OCI-LY7 (cell line): Measurements from ENCODE around the gene ZNF503. TPM values are rescaled to one million over a fixed set of nuclear protein-coding genes. Genes with fewer than 3 reads are reported as not detected.

Experiments
- BruUV-seq: library from RNA; stranded (reverse); fragments of 400-500 nt; replicated peaks from 2 replicates; lab custom pipeline; 2021; lab: Mats Ljungman, UMichigan
- CTCF ChIA-PET: fragments of 300-600 bp; sonication (Branson Sonifier 250); formaldehyde crosslinking; loops from one replicate; lab custom pipeline; 2022; ENCODE audit warnings: antibody characterized with exemption; ENCODE audit not compliant: unreplicated experiment; lab: Charles Lee
- POLR2A ChIA-PET: fragments of 300-600 bp; sonication (Branson Sonifier 250); formaldehyde crosslinking; loops from one replicate; lab custom pipeline; 2022; ENCODE audit warnings: antibody characterized with exemption; lab: Charles Lee
- DNase-seq: peaks from one replicate; pipeline ENCODE4 v3.0.0-alpha.2; 2015; ENCODE audit warnings: low spot score
- H2AFZ ChIP-seq: fragments of 200-600 bp; sonication (generic), shearing (Covaris generic); 2 replicates; pipeline ENCODE4 v1.6.1; 2014; ENCODE audit warnings: mild to moderate bottlenecking, antibody characterized with exemption, low read length, moderate library complexity
- H3K27ac ChIP-seq: fragments of 200-600 bp; sonication (generic); 2 replicates; pipeline ENCODE4 v1.5.1; 2014; ENCODE audit warnings: mixed run types, low read depth, mild to moderate bottlenecking, moderate library complexity, low read length, inconsistent platforms; ENCODE audit not compliant: poor library complexity, severe bottlenecking
- H3K36me3 ChIP-seq: fragments of 200-600 bp; sonication (generic); 2 replicates; pipeline ENCODE4 v1.6.1; 2014; ENCODE audit warnings: mild to moderate bottlenecking, antibody characterized with exemption, low read length, moderate library complexity, mixed read lengths; ENCODE audit not compliant: insufficient read depth
- H3K4me1 ChIP-seq: fragments of 200-600 bp; sonication (generic); 2 replicates; pipeline ENCODE4 v1.5.1; 2014; ENCODE audit warnings: mild to moderate bottlenecking, low read length; ENCODE audit not compliant: insufficient read depth, poor library complexity, severe bottlenecking
- H3K4me2 ChIP-seq: fragments of 200-600 bp; sonication (generic); 2 replicates; pipeline ENCODE4 v1.6.1; 2014; ENCODE audit warnings: mild to moderate bottlenecking, low read length
- H3K4me3 ChIP-seq: fragments of 200-600 bp; sonication (generic); 2 replicates; pipeline ENCODE4 v1.5.1; 2014; ENCODE audit warnings: mild to moderate bottlenecking, low read depth, low read length; ENCODE audit not compliant: poor library complexity, severe bottlenecking
- H3K79me2 ChIP-seq: fragments of 200-600 bp; sonication (generic); 2 replicates; pipeline ENCODE4 v1.6.1; 2016; ENCODE audit warnings: low read depth, mild to moderate bottlenecking, low read length, moderate library complexity, mixed read lengths; ENCODE audit not compliant: insufficient read depth
- H3K9me2 ChIP-seq: fragments of 200-600 bp; sonication (generic); 2 replicates; pipeline ENCODE4 v1.6.1; 2016; ENCODE audit warnings: mild to moderate bottlenecking, low read length, mixed read lengths; ENCODE audit not compliant: insufficient read depth
- H3K9me3 ChIP-seq: fragments of 200-600 bp; sonication (generic); 2 replicates; pipeline ENCODE4 v1.6.1; 2014; ENCODE audit warnings: mild to moderate bottlenecking, mixed run types, low read length, mixed read lengths
- H4K20me1 ChIP-seq: fragments of 200-600 bp; sonication (generic); 2 replicates; pipeline ENCODE4 v1.6.1; 2014; ENCODE audit warnings: mild to moderate bottlenecking, antibody characterized with exemption, low read length, moderate library complexity, mixed read lengths; ENCODE audit not compliant: insufficient read depth
- CTCF ChIP-seq: fragments of 200-600 bp; sonication (generic); conservative IDR thresholded peaks from 2 replicates; pipeline ENCODE4 v1.5.1; 2014; ENCODE audit warnings: mild to moderate bottlenecking, antibody characterized with exemption, low read length, moderate library complexity, mixed read lengths
- EZH2phosphoT487 ChIP-seq: fragments of 200-600 bp; sonication (generic); IDR thresholded peaks from 2 replicates; pipeline ENCODE4 v1.6.1; 2018; ENCODE audit warnings: low read depth, borderline replicate concordance, mild to moderate bottlenecking, mixed run types, antibody characterized with exemption, low read length, moderate library complexity, mixed read lengths
- intact Hi-C: fragments of 100-400 bp; cut with micrococcal nuclease; formaldehyde crosslinking; loops from one replicate; pipeline ENCODE4 v1.10.0; 2022; ENCODE audit not compliant: unreplicated experiment
- total RNA-seq, 2 experiments: library from RNA; depleted of rRNA in 1 of 2; stranded (reverse); fragments of >200 nt in 1 of 2; shearing (Covaris generic) in 1 of 2; gene quantifications; 2 replicates each; pipeline ENCODE4 v1.2.3, GENCODE V29; 2014 to 2022

Gene ZNF503
- total RNA-seq, 2 experiments from 2014 or later: not detected

GRCh38 chr10:75417522-75417927 is 16.0 kb upstream of the ZNF503 start:
- no peak overlapping the region for H2AFZ ChIP-seq
- CTCF ChIA-PET: interaction anchor here (0.5 kb wide), 1 partner anchor 358 kb away, joined by 4 read pairs; no protein-coding TSS in a partner anchor

GRCh38 chr10:75414527-75414926 is 13.0 kb upstream of the ZNF503 start:
- Histone ChIP-seq H2AFZ (no peak overlapping the region), H3K4me1 (no peaks in the 10 kb centered on the region), H3K9me3 (no peaks in the 10 kb centered on the region), H3K27ac (no peak overlapping the region), H3K9me2 (no peaks in the 10 kb centered on the region), H3K36me3 (no peaks in the 10 kb centered on the region), H4K20me1 (no peaks in the 10 kb centered on the region), H3K4me2 (no peak overlapping the region), H3K4me3 (no peak overlapping the region), H3K79me2 (no peaks in the 10 kb centered on the region)
- no peak for DNase-seq
- intact Hi-C loops: no loop called here
- CTCF ChIA-PET: no interaction called here
- no TSS peak for BruUV-seq
- TF ChIP-seq CTCF (no peak), EZH2phosphoT487 (no peak)
- POLR2A ChIA-PET: no interaction called here

More at GRCh38 chr10:75417522-75417927, 16.0 kb upstream of the ZNF503 start:
- Histone ChIP-seq H3K79me2 (no peaks in the 10 kb centered on the region), H3K9me3 (no peaks in the 10 kb centered on the region), H3K9me2 (no peaks in the 10 kb centered on the region), H4K20me1 (no peaks in the 10 kb centered on the region), H3K4me1 (no peaks in the 10 kb centered on the region), H3K4me3 (no peak overlapping the region), H3K36me3 (no peaks in the 10 kb centered on the region), H3K4me2 (no peak overlapping the region), H3K27ac (no peak overlapping the region)
- no TSS peak for BruUV-seq
- POLR2A ChIA-PET: no interaction called here
- intact Hi-C loops: no loop called here
- no peak for DNase-seq
- no peak for TF ChIP-seq CTCF
- TF ChIP-seq EZH2phosphoT487: no peak

GRCh38 chr10:75410132-75411005 is 8.8 kb upstream of the ZNF503 start:
- Histone ChIP-seq H4K20me1 (no peaks in the 10 kb centered on the region), H3K4me3 (no peak overlapping the region), H3K9me3 (no peaks in the 10 kb centered on the region), H2AFZ (no peak overlapping the region), H3K9me2 (no peaks in the 10 kb centered on the region), H3K27ac (no peak overlapping the region), H3K4me1 (peaks cover 3% of the 10 kb centered on the region), H3K4me2 (0 out of 2 replicates have a peak overlapping the region, but pooled peaks have one; percentile 60), H3K79me2 (no peaks in the 10 kb centered on the region), H3K36me3 (no peaks in the 10 kb centered on the region)
- DNase-seq: no peak
- intact Hi-C loops: no loop called here
- no peak for TF ChIP-seq CTCF
- TF ChIP-seq EZH2phosphoT487: no peak
- ChIA-PET POLR2A (interaction anchor here (0.5 kb wide), 1 partner anchor 19 kb away, joined by 3 read pairs; no protein-coding TSS in a partner anchor), CTCF (no interaction called here)
- BruUV-seq: no TSS peak
